Liver (tissue), 9 donors: Measurements from ENCODE around the gene SPTBN5. TPM values are rescaled to one million over a fixed set of nuclear protein-coding genes. Genes with fewer than 3 reads are reported as not detected.

Experiments used
- DNase-seq: peaks from one replicate; pipeline ENCODE4 v3.0.0-alpha.2; 2017; ENCODE audit warnings: low spot score
- H3K27ac ChIP-seq, 2 donors: one replicate each; pipeline ENCODE4 v1.7.0; 2013; ENCODE audit warnings: inconsistent platforms in 2 of 2, low read length in 2 of 2, control low read depth in 1 of 2, low read depth in 1 of 2, mild to moderate bottlenecking in 1 of 2
- H3K27me3 ChIP-seq, 4 donors: one replicate each; pipeline versions ENCODE4 v1.6.1 to v1.7.0; 2013; ENCODE audit warnings: low read length in 3 of 4, inconsistent platforms in 1 of 4, mild to moderate bottlenecking in 1 of 4, moderate library complexity in 1 of 4; ENCODE audit not compliant: control insufficient read depth in 4 of 4, insufficient read depth in 4 of 4
- H3K36me3 ChIP-seq, 4 donors: one replicate each; pipeline versions ENCODE4 v1.6.1 to v1.7.0; 2013; ENCODE audit warnings: low read length in 3 of 4, mild to moderate bottlenecking in 3 of 4, low read depth in 1 of 4, moderate library complexity in 1 of 4; ENCODE audit not compliant: control insufficient read depth in 4 of 4, insufficient read depth in 3 of 4
- H3K4me1 ChIP-seq, 4 donors: one replicate each; pipeline versions ENCODE4 v1.6.1 to v1.7.0; 2013; ENCODE audit warnings: low read length in 3 of 4, mild to moderate bottlenecking in 3 of 4, moderate library complexity in 1 of 4; ENCODE audit not compliant: control insufficient read depth in 4 of 4, insufficient read depth in 4 of 4
- H3K4me3 ChIP-seq, 3 donors: one replicate each; pipeline versions ENCODE4 v1.6.1 to v1.7.0; 2013; ENCODE audit warnings: low read length in 3 of 3, control low read depth in 1 of 3, low read depth in 1 of 3, mild to moderate bottlenecking in 1 of 3
- H3K9ac ChIP-seq, 2 donors: one replicate each; pipeline ENCODE4 v1.7.0; 2013; ENCODE audit warnings: low read length in 2 of 2, mild to moderate bottlenecking in 2 of 2, moderate library complexity in 2 of 2, control low read depth in 1 of 2, low read depth in 1 of 2
- H3K9me3 ChIP-seq, 4 donors: one replicate each; pipeline versions ENCODE4 v1.6.1 to v1.7.0; 2013; ENCODE audit warnings: low read length in 3 of 4; ENCODE audit not compliant: control insufficient read depth in 4 of 4
- ATF3 ChIP-seq: IDR thresholded peaks from 2 replicates; pipeline ENCODE4 v1.6.1; 2016; ENCODE audit warnings: antibody characterized with exemption
- EGR1 ChIP-seq, 2 donors: IDR thresholded peaks; 2 replicates each; pipeline ENCODE4 v1.6.1; 2016 to 2018; ENCODE audit warnings: antibody characterized with exemption in 2 of 2, low read depth in 2 of 2
- FOXA1 ChIP-seq: IDR thresholded peaks from 2 replicates; pipeline ENCODE4 v1.6.1; 2016; ENCODE audit warnings: antibody characterized with exemption
- FOXA2 ChIP-seq: IDR thresholded peaks from 2 replicates; pipeline ENCODE4 v1.6.1; 2016; ENCODE audit warnings: antibody characterized with exemption
- HNF4A ChIP-seq, 2 donors: conservative IDR thresholded peaks; 2 replicates each; pipeline ENCODE4 v1.6.1; 2016; ENCODE audit warnings: antibody characterized with exemption in 2 of 2, mild to moderate bottlenecking in 2 of 2
- HNF4G ChIP-seq: IDR thresholded peaks from 2 replicates; pipeline ENCODE4 v1.6.1; 2016; ENCODE audit warnings: antibody characterized with exemption
- JUND ChIP-seq, 2 donors: IDR thresholded peaks; 2 replicates each; pipeline ENCODE4 v1.6.1; 2016; ENCODE audit warnings: antibody characterized with exemption in 2 of 2
- NR2F2 ChIP-seq: IDR thresholded peaks from 2 replicates; pipeline ENCODE4 v1.6.1; 2016; ENCODE audit warnings: antibody characterized with exemption
- RXRA ChIP-seq, 2 donors: IDR thresholded peaks; 2 replicates each; pipeline ENCODE4 v1.6.1; 2017 to 2018; ENCODE audit warnings: antibody characterized with exemption in 2 of 2, mild to moderate bottlenecking in 1 of 2
- SP1 ChIP-seq: IDR thresholded peaks from 2 replicates; pipeline ENCODE4 v1.6.1; 2018; ENCODE audit warnings: antibody characterized with exemption, mild to moderate bottlenecking
- TAF1 ChIP-seq: conservative IDR thresholded peaks from 2 replicates; pipeline ENCODE4 v1.6.1; 2016; ENCODE audit warnings: antibody characterized with exemption, mild to moderate bottlenecking
- YY1 ChIP-seq: IDR thresholded peaks from 2 replicates; pipeline ENCODE4 v1.6.1; 2016; ENCODE audit warnings: antibody characterized with exemption, mild to moderate bottlenecking
- ZBTB33 ChIP-seq: IDR thresholded peaks from 2 replicates; pipeline ENCODE4 v1.6.1; 2016; ENCODE audit warnings: antibody characterized with exemption
- WGBS: extraction: QIAGEN DNeasy Blood & Tissue Kit; methylation state at CpG from one replicate; pipeline ENCODE4 v1.1.7; 2013; 5-methylcytosine and 5-hydroxymethylcytosine counted together
- polyA plus RNA-seq, 2 donors: library from polyadenylated mRNA; stranded (reverse) in 1 of 2; unstranded in 1 of 2; fragments of 200-250 nt in 1 of 2; fragments of >200 nt in 1 of 2; fragmentation: Nextera tagmentation in 1 of 2; extraction: Ambion mirVana in 1 of 2; gene quantifications; one replicate each; pipeline versions ENCODE4 v1.2.1 to v1.2.3, GENCODE V29; 2013 to 2015
- total RNA-seq, 2 donors: library from RNA; depleted of rRNA; stranded (reverse); fragments of >200 nt; gene quantifications; one replicate each; pipeline ENCODE4 v1.2.3, GENCODE V29; 2014
- TF ChIP-seq, protein P1 (sequence below): fragments of 150-350 bp; IDR thresholded peaks from 2 replicates; pipeline ENCODE4 v1.5.1; 2017; ENCODE audit warnings: improper control_type of control experiment, low read depth, low read length; ENCODE audit not compliant: missing input control
- donor health status: healthy.
- donor health status: healthy.
- donor health status: healthy.
- donor health status: healthy.
- donor health status: healthy.

SPTBN5 gene
- total and polyA plus RNA-seq, 4 donors: 0.12 to 1.7 (median 0.17) TPM

DNA sequence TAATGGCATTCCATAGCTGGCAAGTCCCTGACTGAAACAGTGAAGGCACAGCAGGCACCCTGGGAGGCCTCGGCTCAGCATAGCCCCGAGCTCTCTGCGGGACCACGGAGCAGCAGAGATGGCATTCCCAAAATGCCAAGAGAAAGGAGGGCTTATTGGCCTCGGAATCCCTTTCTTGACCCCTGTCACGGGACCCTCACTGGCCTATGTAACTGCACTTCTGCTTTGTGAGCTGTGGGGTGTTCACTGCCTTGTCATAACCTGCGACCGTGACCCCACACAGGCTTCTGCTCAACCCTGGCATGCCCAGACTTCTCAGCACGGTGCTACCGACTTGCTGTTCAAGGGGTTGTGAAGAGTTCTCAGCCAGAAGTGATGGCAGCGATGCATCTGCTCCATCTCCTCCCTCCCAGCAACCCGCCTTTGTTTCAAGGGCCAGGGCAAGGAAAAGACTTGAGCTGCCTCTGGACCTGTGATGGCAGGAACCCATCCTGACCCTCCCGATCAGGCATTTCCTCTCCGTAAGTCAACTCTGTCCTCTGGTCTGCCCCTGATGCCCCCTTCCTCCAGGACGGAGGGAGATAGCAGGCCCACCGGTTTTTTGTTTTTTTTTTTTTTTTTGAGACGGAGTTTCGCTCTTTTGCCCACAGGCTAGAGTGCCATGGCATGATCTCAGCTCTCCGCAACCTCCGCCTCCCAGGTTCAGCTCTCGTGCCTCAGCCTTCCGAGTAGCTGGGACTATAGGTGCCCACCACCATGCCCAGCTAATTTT, 48.0 kb upstream of the SPTBN5 start:
- Histone ChIP-seq H3K27ac (no peak overlapping the region), H3K9me3 (no peaks in the 10 kb centered on the region), H3K4me3 (no peak overlapping the region), H3K27me3 (no peaks in the 10 kb centered on the region), H3K36me3 (peaks cover 5 to 16% (median 8%) of the 10 kb centered on the region in 4 donors), H3K4me1 (no peaks in the 10 kb centered on the region), H3K9ac (no peak overlapping the region)
- 93% methylated on average over 22 of the region's 22 CpGs for WGBS
- TF ChIP-seq HNF4G (no peak), SP1 (no peak), FOXA1 (no peak), TAF1 (no peak), JUND (IDR thresholded peaks at IDR 0.05) (no peak), ATF3 (no peak), FOXA2 (no peak), EGR1 (IDR thresholded peaks at IDR 0.05; ENCODE audit: low read depth in 2 of 2) (no peak), ZBTB33 (no peak)
- TF ChIP-seq, protein P1, sequence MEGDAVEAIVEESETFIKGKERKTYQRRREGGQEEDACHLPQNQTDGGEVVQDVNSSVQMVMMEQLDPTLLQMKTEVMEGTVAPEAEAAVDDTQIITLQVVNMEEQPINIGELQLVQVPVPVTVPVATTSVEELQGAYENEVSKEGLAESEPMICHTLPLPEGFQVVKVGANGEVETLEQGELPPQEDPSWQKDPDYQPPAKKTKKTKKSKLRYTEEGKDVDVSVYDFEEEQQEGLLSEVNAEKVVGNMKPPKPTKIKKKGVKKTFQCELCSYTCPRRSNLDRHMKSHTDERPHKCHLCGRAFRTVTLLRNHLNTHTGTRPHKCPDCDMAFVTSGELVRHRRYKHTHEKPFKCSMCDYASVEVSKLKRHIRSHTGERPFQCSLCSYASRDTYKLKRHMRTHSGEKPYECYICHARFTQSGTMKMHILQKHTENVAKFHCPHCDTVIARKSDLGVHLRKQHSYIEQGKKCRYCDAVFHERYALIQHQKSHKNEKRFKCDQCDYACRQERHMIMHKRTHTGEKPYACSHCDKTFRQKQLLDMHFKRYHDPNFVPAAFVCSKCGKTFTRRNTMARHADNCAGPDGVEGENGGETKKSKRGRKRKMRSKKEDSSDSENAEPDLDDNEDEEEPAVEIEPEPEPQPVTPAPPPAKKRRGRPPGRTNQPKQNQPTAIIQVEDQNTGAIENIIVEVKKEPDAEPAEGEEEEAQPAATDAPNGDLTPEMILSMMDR: no peak
- DNase-seq: no peak

GRCh38 chr15:41940441-41940857, 46.6 kb upstream of the SPTBN5 start:
- peaks cover 5 to 16% (median 8%) of the 10 kb centered on the region in 4 donors for H3K36me3 ChIP-seq
- 89% methylated on average over 13 of the region's 13 CpGs for WGBS
- H3K9me3 ChIP-seq: no peaks in the 10 kb centered on the region
- no peaks in the 10 kb centered on the region for H3K27me3 ChIP-seq
- no peak overlapping the region for H3K9ac ChIP-seq
- TF ChIP-seq FOXA2 (no peak), ATF3 (no peak), RXRA (IDR thresholded peaks at IDR 0.05) (no peak), ZBTB33 (no peak), NR2F2 (no peak), SP1 (no peak), HNF4A (conservative IDR thresholded peaks at IDR 0.05) (no peak), YY1 (no peak)
- TF ChIP-seq, protein P1: no peak
- no peak overlapping the region for H3K4me3 ChIP-seq
- DNase-seq: no peak
- no peak overlapping the region for H3K27ac ChIP-seq
- no peaks in the 10 kb centered on the region for H3K4me1 ChIP-seq
